Neutrophil (primary cell): ENCODE data around the gene JADE1.

Source experiments
- H3K27ac ChIP-seq: fragments of 200-600 bp; sonication (generic); 2 replicates; pipeline ENCODE4 v1.5.1; 2016; ENCODE audit warnings: mild to moderate bottlenecking, moderate library complexity
- H3K27me3 ChIP-seq: fragments of 200-600 bp; sonication (generic); 2 replicates; pipeline ENCODE4 v1.6.0; 2016; ENCODE audit warnings: mild to moderate bottlenecking
- H3K36me3 ChIP-seq: fragments of 200-600 bp; sonication (generic); 2 replicates; pipeline ENCODE4 v1.5.1; 2017
- H3K4me1 ChIP-seq, 2 experiments: fragments of 200-600 bp in 1 of 2; sonication (generic) in 1 of 2; 1 replicate in 1 of 2; 2 replicates in 1 of 2; pipeline versions ENCODE4 v1.5.1 to v1.6.1; 2013 to 2016; ENCODE audit warnings: low read depth in 1 of 2, low read length in 1 of 2, mild to moderate bottlenecking in 1 of 2, moderate library complexity in 1 of 2; ENCODE audit not compliant: control insufficient read depth in 1 of 2, insufficient read depth in 1 of 2
- H3K4me3 ChIP-seq, 2 experiments: fragments of 200-600 bp in 1 of 2; sonication (generic) in 1 of 2; 1 replicate in 1 of 2; 2 replicates in 1 of 2; pipeline ENCODE4 v1.5.1; 2013 to 2016; ENCODE audit warnings: low read depth in 1 of 2, low read length in 1 of 2, mild to moderate bottlenecking in 1 of 2, moderate library complexity in 1 of 2
- H3K9me3 ChIP-seq: fragments of 200-600 bp; sonication (generic); 2 replicates; pipeline ENCODE4 v1.5.1; 2016
- CTCF ChIP-seq: fragments of 200-600 bp; sonication (generic); IDR thresholded peaks from 2 replicates; pipeline ENCODE4 v1.5.1; 2016; ENCODE audit warnings: antibody characterized with exemption

The JADE1 gene

GRCh38 chr4:128811571-128812441, 2.3 kb downstream of the JADE1 start:
- TF ChIP-seq CTCF = peak; percentile 51
- Histone ChIP-seq H3K4me1 (peaks cover 27 to 29% of the 10 kb centered on the region in 2 experiments), H3K36me3 (no peaks in the 10 kb centered on the region), H3K27me3 (no peaks in the 10 kb centered on the region), H3K4me3 (peak overlapping the region; percentile 91 to 94), H3K9me3 (no peaks in the 10 kb centered on the region), H3K27ac (peak overlapping the region; percentile 96)

- peak overlapping the region; percentile 91 to 94 for H3K4me3 ChIP-seq
- H3K9me3 ChIP-seq = no peaks in the 10 kb centered on the region
- H3K36me3 ChIP-seq = no peaks in the 10 kb centered on the region
- H3K4me1 ChIP-seq = peaks cover 27 to 29% of the 10 kb centered on the region in 2 experiments
- no peak for TF ChIP-seq CTCF
- H3K27ac ChIP-seq = peak overlapping the region; percentile 96
- H3K27me3 ChIP-seq = no peaks in the 10 kb centered on the region
Measured at GRCh38 chr4:128812442-128813235, 3.1 kb downstream of the JADE1 start.

DNA sequence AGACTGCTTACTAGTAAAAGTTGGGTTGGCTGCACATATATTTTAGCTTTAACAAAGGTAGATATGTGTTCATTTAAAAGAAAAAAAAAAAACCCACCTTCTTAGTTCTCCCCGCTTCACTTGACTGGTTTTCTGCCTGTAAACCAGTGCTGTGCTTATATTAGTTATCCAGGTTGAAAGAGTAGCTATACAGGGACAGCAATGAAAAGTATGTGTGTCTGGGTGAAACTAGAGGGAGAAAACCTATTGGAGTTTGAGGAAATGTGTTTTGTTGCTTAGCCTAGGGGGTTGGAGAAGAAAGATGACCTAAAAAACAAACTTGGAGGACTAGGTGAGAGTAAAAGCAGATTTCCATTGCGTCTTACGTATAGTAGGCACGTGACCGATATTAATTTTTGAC, 4.5 kb downstream of the JADE1 start:
- no peak overlapping the region for H3K4me3 ChIP-seq
- no peaks in the 10 kb centered on the region for H3K36me3 ChIP-seq
- H3K27ac ChIP-seq = peak overlapping the region; percentile 51
- no peak for TF ChIP-seq CTCF
- no peaks in the 10 kb centered on the region for H3K27me3 ChIP-seq
- H3K9me3 ChIP-seq = no peaks in the 10 kb centered on the region
- H3K4me1 ChIP-seq = peaks cover 27 to 29% of the 10 kb centered on the region in 2 experiments

DNA sequence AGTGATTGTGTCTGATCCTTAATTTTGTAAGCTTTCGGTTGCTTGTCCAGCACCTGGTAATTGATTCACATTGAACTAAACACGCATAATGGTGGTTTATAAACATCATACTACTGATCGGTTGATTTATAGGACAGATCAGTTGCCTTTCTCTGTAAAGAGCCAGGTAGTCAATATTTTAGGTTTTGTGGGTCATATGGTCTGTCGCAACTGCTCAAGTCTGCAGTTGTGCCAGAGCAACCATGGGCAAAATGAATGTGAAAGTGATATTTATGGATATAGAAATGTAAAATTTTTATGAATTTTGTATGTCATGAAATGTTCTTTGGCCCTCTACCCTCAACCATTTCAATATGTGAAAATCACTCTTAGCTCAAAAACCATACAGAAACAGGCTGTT, 8.9 kb downstream of the JADE1 start:
- Histone ChIP-seq H3K4me3 (no peak overlapping the region), H3K27me3 (no peaks in the 10 kb centered on the region), H3K4me1 (peaks cover 6 to 10% of the 10 kb centered on the region in 2 experiments), H3K36me3 (no peaks in the 10 kb centered on the region), H3K27ac (no peak overlapping the region), H3K9me3 (no peaks in the 10 kb centered on the region)
- no peak for TF ChIP-seq CTCF

- no peaks in the 10 kb centered on the region for H3K27me3 ChIP-seq
- H3K36me3 ChIP-seq = no peaks in the 10 kb centered on the region
- H3K9me3 ChIP-seq = no peaks in the 10 kb centered on the region
- TF ChIP-seq CTCF = no peak
- H3K27ac ChIP-seq = no peak overlapping the region
- peaks cover 0 to 6% of the 10 kb centered on the region in 2 experiments for H3K4me1 ChIP-seq
- no peak overlapping the region for H3K4me3 ChIP-seq
Measured at GRCh38 chr4:128819082-128819742, 9.7 kb downstream of the JADE1 start.
